Prostate gland (tissue), 2 donors: Measurements from ENCODE around the gene SYDE2. TPM values are rescaled to one million over a fixed set of nuclear protein-coding genes. Genes with fewer than 3 reads are reported as not detected.

Experiments used
- DNase-seq: peaks from one replicate; pipeline ENCODE4 v3.0.0-alpha.2; 2019; ENCODE audit warnings: low spot score
- H3K27ac ChIP-seq, 2 donors: fragments of 200-600 bp; sonication (generic); 2 replicates each; pipeline ENCODE4 v1.5.1; 2017 to 2019
- H3K27me3 ChIP-seq: fragments of 200-600 bp; sonication (generic); replicated peaks from 2 replicates; pipeline ENCODE4 v1.5.1; 2019; ENCODE audit not compliant: insufficient read depth
- H3K36me3 ChIP-seq, 2 donors: fragments of 200-600 bp; sonication (generic); 1 replicate in 1 of 2; 2 replicates in 1 of 2; pipeline versions ENCODE4 v1.5.1 to v1.8.1; 2017 to 2019
- H3K4me1 ChIP-seq: fragments of 200-600 bp; sonication (generic); replicated peaks from 2 replicates; pipeline ENCODE4 v1.5.1; 2019
- H3K4me3 ChIP-seq, 2 donors: fragments of 200-600 bp; sonication (generic); 2 replicates each; pipeline ENCODE4 v1.5.1; 2017 to 2019
- H3K9me3 ChIP-seq: fragments of 200-600 bp; sonication (generic); 2 replicates; pipeline ENCODE4 v1.5.1; 2017
- POLR2A ChIP-seq: fragments of 450-650 bp; IDR thresholded peaks from one replicate; pipeline ENCODE4 v1.6.1; 2016; ENCODE audit warnings: antibody characterized with exemption, mild to moderate bottlenecking
- POLR2AphosphoS5 ChIP-seq: sonication (generic); formaldehyde crosslinking; IDR thresholded peaks from one replicate; pipeline ENCODE4 v1.6.1; 2017; ENCODE audit warnings: antibody characterized with exemption
- WGBS: methylation state at CpG from one replicate; pipeline ENCODE4 v1.1.5; 2018; 5-methylcytosine and 5-hydroxymethylcytosine counted together
- intact Hi-C: fragments of 100-400 bp; cut with DNase I; formaldehyde crosslinking; loops from one replicate; pipeline ENCODE4 v1.14.2; 2022
- total RNA-seq, 2 donors: library from RNA; depleted of rRNA; stranded (reverse); fragments of >200 nt; gene quantifications; one replicate each; pipeline ENCODE4 v1.1.0, GENCODE V29; 2016
- TF ChIP-seq, protein P1 (sequence below), 4 experiments: fragments of 200-600 bp in 2 of 4; fragments of 450-650 bp in 2 of 4; sonication (generic) in 2 of 4; IDR thresholded peaks; 1 replicate in 3 of 4; 2 replicates in 1 of 4; pipeline ENCODE4 v1.5.1; 2016 to 2019; ENCODE audit warnings: antibody characterized with exemption in 4 of 4, mild to moderate bottlenecking in 2 of 4, moderate library complexity in 2 of 4

SYDE2 gene
- total RNA-seq, 2 donors from 2014 or later: 6.6 to 8.4 TPM

DNA sequence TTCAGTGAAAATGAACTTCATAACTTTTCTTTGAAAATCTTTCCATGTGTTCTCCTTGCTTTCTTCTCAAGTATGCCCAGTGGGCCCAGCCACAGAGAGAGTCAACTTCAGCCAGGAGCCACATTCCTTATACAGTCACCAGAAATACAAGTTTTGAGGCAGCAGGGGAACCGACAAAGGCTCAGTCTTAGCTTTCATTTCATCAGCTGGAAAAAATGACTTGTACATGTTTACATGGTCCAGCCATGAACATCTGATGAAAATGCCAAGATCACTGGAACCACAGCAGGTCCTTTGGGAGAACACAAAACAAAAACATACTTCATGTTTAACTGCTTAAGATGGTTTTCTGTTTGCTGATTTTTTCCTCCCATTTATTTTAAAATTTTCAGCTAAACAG lies 72.5 kb downstream of the SYDE2 start:
- intact Hi-C loops: no loop called here
- H3K4me3 ChIP-seq: no peak overlapping the region
- no peak for DNase-seq
- no peaks in the 10 kb centered on the region for H3K36me3 ChIP-seq
- no peaks in the 10 kb centered on the region for H3K9me3 ChIP-seq
- H3K27ac ChIP-seq: no peak overlapping the region
- no peaks in the 10 kb centered on the region for H3K4me1 ChIP-seq
- 29% methylated on average over 1 of the region's 1 CpG for WGBS
- TF ChIP-seq, protein P1, sequence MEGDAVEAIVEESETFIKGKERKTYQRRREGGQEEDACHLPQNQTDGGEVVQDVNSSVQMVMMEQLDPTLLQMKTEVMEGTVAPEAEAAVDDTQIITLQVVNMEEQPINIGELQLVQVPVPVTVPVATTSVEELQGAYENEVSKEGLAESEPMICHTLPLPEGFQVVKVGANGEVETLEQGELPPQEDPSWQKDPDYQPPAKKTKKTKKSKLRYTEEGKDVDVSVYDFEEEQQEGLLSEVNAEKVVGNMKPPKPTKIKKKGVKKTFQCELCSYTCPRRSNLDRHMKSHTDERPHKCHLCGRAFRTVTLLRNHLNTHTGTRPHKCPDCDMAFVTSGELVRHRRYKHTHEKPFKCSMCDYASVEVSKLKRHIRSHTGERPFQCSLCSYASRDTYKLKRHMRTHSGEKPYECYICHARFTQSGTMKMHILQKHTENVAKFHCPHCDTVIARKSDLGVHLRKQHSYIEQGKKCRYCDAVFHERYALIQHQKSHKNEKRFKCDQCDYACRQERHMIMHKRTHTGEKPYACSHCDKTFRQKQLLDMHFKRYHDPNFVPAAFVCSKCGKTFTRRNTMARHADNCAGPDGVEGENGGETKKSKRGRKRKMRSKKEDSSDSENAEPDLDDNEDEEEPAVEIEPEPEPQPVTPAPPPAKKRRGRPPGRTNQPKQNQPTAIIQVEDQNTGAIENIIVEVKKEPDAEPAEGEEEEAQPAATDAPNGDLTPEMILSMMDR (IDR thresholded peaks at IDR 0.05): no peak
- TF ChIP-seq POLR2A (no peak), POLR2AphosphoS5 (no peak)
- no peaks in the 10 kb centered on the region for H3K27me3 ChIP-seq

DNA sequence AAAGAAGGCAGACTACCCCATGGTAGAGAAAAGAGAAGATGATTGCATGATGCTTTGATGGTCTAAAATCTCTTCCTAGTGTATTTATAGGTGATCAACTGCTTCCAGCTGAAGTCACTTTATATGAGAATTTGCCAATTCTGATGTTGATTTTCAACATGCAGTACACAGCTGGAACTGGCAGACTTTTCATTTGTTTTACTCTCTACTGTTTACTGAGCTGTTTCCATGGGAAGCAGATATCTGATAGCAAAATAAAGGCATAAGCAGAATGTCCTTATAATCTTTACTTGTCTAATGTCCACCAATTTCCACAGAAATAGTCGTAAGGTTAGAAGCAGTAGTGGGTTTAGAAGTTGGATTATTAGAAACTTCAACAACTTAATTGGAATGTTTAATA lies 74.9 kb downstream of the SYDE2 start:
- DNase-seq: no peak
- no peaks in the 10 kb centered on the region for H3K36me3 ChIP-seq
- TF ChIP-seq POLR2A: no peak
- TF ChIP-seq, protein P1 (IDR thresholded peaks at IDR 0.05): no peak
- TF ChIP-seq POLR2AphosphoS5: peak; percentile 24
- intact Hi-C loops: no loop called here
- no peak overlapping the region for H3K27ac ChIP-seq
- no peaks in the 10 kb centered on the region for H3K4me1 ChIP-seq
- no peaks in the 10 kb centered on the region for H3K27me3 ChIP-seq
- 39% methylated on average over 1 of the region's 1 CpG for whole genome bisulfite sequencing
- no peak overlapping the region for H3K4me3 ChIP-seq
- no peaks in the 10 kb centered on the region for H3K9me3 ChIP-seq

DNA sequence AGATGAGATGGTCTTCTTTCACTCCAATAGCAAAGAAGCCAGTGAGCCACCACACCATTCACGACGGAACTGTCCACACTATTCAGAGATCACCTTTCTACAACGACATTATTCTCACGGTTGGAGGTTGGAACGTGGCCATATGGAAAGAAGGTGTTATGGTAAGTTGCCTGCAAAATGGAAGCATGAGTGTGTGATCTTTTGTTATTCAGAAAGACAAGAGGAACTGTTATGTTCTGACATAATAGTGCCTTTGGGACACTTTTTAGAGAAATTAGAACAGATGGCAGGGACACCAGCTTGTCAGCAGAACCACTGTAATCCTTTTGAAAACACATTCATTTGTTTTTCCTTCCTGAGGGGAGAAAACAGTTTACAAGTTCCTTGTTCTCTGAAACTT lies 76.7 kb downstream of the SYDE2 start:
- Histone ChIP-seq H3K27ac (no peak overlapping the region), H3K9me3 (no peaks in the 10 kb centered on the region), H3K4me1 (no peaks in the 10 kb centered on the region), H3K27me3 (no peaks in the 10 kb centered on the region), H3K36me3 (no peaks in the 10 kb centered on the region), H3K4me3 (no peak overlapping the region)
- no peak for TF ChIP-seq POLR2A
- TF ChIP-seq, protein P1 (IDR thresholded peaks at IDR 0.05): no peak
- no peak for TF ChIP-seq POLR2AphosphoS5
- no peak for DNase-seq
- 93% methylated on average over 5 of the region's 5 CpGs for WGBS
- intact Hi-C loops: no loop called here

DNA sequence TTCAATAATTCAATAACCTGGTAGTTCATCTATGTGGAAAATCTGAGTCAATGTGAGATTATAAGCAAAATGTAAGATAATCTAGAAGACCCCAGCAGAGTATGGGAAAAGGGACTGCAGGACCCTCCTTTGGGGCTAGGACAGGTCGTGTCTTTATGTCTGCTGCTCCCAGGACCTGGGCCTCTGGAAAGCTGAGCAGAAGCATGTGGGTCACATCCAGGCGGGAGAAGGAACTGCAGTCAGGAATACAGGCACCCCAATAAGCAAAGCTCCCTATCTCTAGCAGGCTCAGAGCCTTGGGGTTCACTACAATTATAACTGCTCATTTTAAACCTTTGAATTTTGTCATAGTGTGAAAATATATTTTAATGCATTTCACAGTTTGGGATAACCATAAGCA lies 78.6 kb downstream of the SYDE2 start:
- intact Hi-C loops: no loop called here
- no peak for TF ChIP-seq POLR2AphosphoS5
- no peak for TF ChIP-seq POLR2A
- Histone ChIP-seq H3K4me1 (no peaks in the 10 kb centered on the region), H3K36me3 (no peaks in the 10 kb centered on the region), H3K27ac (no peak overlapping the region), H3K4me3 (no peak overlapping the region), H3K27me3 (no peaks in the 10 kb centered on the region), H3K9me3 (no peaks in the 10 kb centered on the region)
- DNase-seq: no peak
- WGBS: 84% methylated on average over 2 of the region's 2 CpGs

DNA sequence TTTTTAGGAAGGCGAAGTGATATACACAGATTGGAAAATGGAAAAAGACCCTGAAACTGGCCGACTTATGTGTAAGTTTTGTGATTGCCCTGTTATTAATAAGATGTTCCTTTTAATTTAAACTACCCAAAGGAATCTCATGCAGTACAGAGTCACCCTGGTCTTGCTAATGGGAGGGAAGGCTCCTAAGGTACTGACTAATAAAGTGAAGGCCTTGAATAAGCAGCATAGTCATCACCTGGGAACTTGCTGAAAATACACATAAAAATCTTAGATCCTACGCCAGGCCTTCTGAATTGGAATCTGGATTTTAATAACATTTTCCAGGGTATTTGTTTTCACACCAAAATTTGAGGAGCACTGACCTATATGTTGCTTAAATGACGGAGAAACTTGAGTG lies 79.1 kb downstream of the SYDE2 start:
- Histone ChIP-seq H3K27me3 (no peaks in the 10 kb centered on the region), H3K27ac (no peak overlapping the region), H3K4me3 (no peak overlapping the region), H3K9me3 (no peaks in the 10 kb centered on the region), H3K36me3 (no peaks in the 10 kb centered on the region), H3K4me1 (no peaks in the 10 kb centered on the region)
- no peak for DNase-seq
- 93% methylated on average over 4 of the region's 4 CpGs for WGBS
- intact Hi-C loops: no loop called here
- no peak for TF ChIP-seq POLR2A

DNA sequence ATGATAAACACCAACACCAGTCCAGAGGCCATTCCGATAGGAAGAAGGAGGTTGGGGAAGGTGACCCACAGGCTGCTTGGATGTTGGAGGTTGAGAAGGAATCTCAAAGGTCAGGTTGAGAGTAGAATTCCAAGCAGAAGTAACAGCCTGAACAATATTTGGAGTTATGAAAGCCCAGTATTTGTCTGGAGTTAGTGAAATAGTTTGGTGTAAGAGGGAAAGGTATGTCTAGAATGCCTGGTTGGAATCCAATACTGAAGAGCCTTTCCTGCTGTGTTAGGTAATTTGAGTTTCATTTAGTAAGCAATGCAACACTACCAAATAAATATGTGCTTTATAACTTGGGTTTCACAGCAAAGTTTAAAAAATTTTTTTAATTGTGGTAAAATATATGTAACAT lies 82.1 kb downstream of the SYDE2 start:
- H3K27me3 ChIP-seq: no peaks in the 10 kb centered on the region
- DNase-seq: no peak
- H3K9me3 ChIP-seq: no peaks in the 10 kb centered on the region
- H3K36me3 ChIP-seq: no peaks in the 10 kb centered on the region
- intact Hi-C loops: no loop called here
- H3K4me3 ChIP-seq: no peak overlapping the region
- TF ChIP-seq, protein P1 (IDR thresholded peaks at IDR 0.05): no peak
- no peak for TF ChIP-seq POLR2AphosphoS5
- no peak for TF ChIP-seq POLR2A
- H3K4me1 ChIP-seq: no peaks in the 10 kb centered on the region
- no peak overlapping the region for H3K27ac ChIP-seq
- 90% methylated on average over 1 of the region's 1 CpG for WGBS
